RWPE1 (cell line): ENCODE measurements around the gene ADCY10.
A peak's percentile ranks its signal among the peaks of the same experiment; 100 is the strongest.

Experiments
- CTCF ChIA-PET: fragments of 350-600 bp; sonication (Branson Sonifier 250); formaldehyde crosslinking; extraction: SDS; loops from one replicate; lab custom pipeline; 2021; lab: Yijun Ruan, JAX
- POLR2A ChIA-PET: fragments of 400-600 bp; formaldehyde crosslinking; extraction: SDS; loops from one replicate; lab custom pipeline; 2020; ENCODE audit warnings: antibody characterized with exemption; ENCODE audit not compliant: low non-redundant PET; lab: Yijun Ruan, JAX
- DNase-seq: peaks from one replicate; pipeline ENCODE4 v3.0.0; 2012; ENCODE audit warnings: low spot score
- H3K27ac ChIP-seq: fragments of 450-650 bp; 2 replicates; pipeline ENCODE4 v1.5.1; 2017
- TF ChIP-seq, protein P1 (sequence below): fragments of 450-650 bp; conservative IDR thresholded peaks from 2 replicates; pipeline ENCODE4 v1.5.1; 2017; ENCODE audit warnings: low read depth, mild to moderate bottlenecking

The ADCY10 gene

DNA sequence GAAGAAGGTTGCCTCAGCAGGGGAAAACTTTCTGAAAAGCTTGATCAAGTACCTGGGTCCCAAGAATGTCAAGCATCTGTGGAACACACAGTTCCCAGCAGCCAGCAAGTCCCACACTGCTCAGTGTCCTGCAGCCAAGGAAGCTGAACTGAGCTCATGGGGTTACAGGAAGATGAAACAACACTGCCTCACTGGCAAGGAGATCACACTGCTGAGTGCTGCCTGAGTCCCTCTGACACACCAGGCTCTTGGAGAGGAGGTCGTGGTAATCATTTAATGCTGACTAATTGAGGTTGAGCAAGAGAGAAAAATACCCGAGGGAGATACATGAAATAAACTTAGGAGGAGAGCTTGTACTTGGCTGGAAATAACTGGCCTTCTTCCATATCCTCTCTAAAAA is 116.9 kb downstream of the ADCY10 start:
- peak overlapping the region; percentile 97 for H3K27ac ChIP-seq
- DNase-seq = peak; percentile 87
- POLR2A ChIA-PET = no interaction called here
- CTCF ChIA-PET = interaction anchor here (1.2 kb wide), 1 partner anchor 82 kb away, joined by 4 read pairs; no protein-coding TSS in a partner anchor
- TF ChIP-seq, protein P1, sequence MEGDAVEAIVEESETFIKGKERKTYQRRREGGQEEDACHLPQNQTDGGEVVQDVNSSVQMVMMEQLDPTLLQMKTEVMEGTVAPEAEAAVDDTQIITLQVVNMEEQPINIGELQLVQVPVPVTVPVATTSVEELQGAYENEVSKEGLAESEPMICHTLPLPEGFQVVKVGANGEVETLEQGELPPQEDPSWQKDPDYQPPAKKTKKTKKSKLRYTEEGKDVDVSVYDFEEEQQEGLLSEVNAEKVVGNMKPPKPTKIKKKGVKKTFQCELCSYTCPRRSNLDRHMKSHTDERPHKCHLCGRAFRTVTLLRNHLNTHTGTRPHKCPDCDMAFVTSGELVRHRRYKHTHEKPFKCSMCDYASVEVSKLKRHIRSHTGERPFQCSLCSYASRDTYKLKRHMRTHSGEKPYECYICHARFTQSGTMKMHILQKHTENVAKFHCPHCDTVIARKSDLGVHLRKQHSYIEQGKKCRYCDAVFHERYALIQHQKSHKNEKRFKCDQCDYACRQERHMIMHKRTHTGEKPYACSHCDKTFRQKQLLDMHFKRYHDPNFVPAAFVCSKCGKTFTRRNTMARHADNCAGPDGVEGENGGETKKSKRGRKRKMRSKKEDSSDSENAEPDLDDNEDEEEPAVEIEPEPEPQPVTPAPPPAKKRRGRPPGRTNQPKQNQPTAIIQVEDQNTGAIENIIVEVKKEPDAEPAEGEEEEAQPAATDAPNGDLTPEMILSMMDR = no peak; the same call in 1 of the 2 replicates

DNA sequence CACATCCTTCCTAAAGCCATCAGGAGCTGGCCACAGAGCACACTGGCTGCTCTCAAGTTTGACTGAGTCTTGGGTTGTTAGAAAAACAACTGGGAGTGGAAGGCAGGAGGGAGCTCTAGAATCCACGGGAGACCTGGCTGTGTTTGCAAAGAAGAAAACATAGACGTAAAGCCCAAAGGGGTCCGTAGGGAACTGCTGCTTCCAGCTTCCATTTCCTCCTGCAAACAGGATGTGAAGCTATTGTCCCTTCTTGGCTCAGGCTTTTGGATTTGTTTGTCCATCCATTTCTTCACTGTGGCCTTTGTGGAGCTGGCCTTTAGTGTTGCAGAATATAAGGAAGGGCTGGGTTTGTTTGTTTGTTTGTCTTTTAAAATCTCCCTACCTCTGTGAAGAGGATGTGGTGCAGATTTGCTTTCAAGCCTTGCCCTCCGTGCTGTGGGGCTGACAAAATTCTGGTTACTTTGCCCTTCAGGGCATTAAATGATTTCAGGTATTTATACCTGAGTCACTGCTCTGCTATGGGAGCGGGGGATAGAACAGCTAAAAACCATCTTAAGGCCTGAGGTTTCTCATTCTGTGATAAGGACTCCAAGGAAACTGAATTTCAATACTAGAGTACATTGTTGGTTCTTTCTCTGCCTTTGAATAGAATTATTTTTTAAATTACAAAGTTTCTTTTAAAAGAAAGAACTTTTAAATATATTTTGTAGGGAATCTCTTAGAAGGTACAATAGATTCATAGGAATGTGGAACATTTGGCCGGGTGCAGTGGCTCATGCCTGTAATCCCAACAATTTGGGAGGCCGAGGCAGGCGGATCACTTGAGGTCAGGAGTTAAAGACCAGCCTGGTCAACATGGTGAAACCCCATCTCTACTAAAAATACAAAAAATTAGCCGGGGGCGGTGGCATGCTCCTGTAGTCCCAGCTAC is 117.9 kb downstream of the ADCY10 start:
- TF ChIP-seq, protein P1 = no peak
- ChIA-PET CTCF (interaction anchor here (1.2 kb wide), 1 partner anchor 81 kb away, joined by 4 read pairs; no protein-coding TSS in a partner anchor), POLR2A (interaction anchor here (0.6 kb wide), 1 partner anchor 72 kb away, joined by 3 read pairs; no protein-coding TSS in a partner anchor)
- DNase-seq = peak; percentile 54
- H3K27ac ChIP-seq = peak overlapping the region; percentile 97

DNA sequence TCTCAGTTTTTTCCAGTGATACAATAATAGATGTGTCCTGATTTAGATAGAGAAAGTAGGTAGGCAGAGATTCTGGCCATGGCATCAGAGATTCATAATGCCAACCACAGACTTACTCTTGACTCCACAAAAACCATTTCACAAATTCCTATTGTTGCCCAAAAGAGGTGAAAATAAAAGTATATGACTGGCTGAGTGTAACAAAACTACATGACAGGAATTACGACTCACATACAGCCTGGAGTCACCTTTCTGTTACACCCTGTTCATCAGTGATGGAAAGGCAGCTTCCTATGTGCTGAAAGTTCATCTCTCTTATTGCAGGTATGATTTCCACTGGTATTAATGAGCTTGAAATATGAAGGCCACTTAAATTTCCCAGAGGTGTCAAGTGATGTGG is 119.9 kb downstream of the ADCY10 start:
- no peak for DNase-seq
- TF ChIP-seq, protein P1 = no peak
- no peak overlapping the region for H3K27ac ChIP-seq
- ChIA-PET POLR2A (no interaction called here), CTCF (no interaction called here)

DNA sequence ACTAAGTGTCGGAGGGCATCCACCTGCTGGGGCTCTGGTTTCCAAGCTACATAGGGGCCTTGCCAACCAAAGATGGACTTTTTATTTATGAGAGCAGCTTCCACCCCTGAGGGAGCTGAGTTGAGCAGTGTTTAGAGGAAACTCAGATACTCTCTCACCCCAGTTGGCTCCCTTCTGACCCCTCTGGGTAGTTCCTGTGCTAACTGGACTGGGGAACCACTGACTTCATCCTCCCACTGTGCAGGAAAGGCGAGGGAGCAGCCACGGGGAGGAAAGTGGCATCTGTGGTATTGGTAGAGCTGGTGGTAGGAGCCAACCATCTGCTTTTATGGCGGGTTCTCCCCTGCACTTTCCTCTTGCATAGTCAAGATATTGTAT is 121.8 kb downstream of the ADCY10 start:
- peak overlapping the region; percentile 13; the same call in 1 of the 2 replicates for H3K27ac ChIP-seq
- ChIA-PET POLR2A (no interaction called here), CTCF (no interaction called here)
- TF ChIP-seq, protein P1 = no peak
- DNase-seq = no peak

DNA sequence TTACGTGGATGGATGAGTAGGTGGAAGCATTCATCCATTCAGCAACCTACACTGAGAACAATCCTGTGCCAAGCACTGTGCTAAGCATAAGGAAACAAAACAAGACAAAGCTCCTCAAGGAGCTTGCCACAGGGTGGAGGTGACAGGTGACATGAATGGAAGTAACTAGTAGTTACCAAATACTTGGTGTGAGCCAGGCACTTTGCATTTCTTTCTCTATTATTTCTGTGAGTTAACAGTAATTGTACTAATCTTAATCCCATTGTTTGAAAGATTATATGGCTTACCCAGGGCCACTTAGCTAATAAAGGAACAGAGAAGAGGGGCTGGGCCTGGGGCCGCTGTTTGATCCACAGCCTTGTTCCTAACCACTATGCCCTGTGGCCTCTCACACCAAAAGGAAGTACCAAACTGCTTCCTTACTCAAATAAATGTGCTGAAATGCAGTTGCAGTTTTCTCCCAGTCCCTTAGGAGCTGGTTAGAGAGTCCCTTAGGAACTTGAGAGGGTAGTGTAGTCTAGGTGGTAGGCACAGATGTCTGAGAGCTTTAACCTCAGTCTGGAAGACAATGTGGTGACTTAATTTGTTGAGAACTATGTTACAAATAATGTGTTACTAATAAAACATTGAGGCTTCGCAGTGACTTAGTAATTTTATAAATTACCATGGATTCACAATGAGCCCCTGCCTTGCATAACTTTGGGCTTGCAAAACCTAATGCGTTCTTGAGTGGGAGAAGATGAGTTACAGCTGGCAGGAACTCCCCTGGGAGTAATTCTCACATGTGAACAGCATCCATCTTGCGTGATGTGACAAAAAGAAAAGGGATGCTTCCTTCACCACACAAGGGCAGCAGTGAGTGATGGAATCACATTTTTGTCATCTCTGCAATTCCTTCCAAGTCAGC is 122.4 kb downstream of the ADCY10 start:
- ChIA-PET POLR2A (interaction anchor here (0.5 kb wide), 1 partner anchor 38 kb away, joined by 3 read pairs; no protein-coding TSS in a partner anchor), CTCF (interaction anchor here (0.7 to 1.2 kb wide), 2 partner anchors 11 to 30 kb away, joined by 3 read pairs; no protein-coding TSS in a partner anchor)
- TF ChIP-seq, protein P1 = no peak
- H3K27ac ChIP-seq = peak overlapping the region; percentile 88; the same call in 1 of the 2 replicates
- no peak for DNase-seq

DNA sequence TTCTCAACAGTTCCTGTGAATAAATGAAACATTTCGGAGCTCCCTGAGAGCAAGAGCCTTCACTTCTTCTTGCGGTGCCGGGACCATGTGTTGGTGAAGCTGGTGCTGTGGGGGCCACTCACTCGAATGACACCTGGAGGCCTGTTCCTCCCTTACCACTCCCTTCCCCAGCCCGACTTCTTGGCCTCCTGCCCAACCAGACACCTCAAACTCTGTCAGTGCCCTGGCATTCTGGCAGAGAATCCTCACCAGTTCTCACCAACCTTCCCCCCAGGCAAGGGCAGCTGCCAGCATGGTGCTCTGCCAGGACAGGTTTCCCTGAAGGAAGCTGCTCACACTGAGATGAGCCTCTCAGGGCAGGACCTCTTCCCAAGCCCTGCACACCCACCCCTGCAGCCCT is 123.8 kb downstream of the ADCY10 start:
- peak; percentile 87 for DNase-seq
- peak overlapping the region; percentile 88 for H3K27ac ChIP-seq
- TF ChIP-seq, protein P1 = no peak
- POLR2A ChIA-PET = interaction anchor here (0.7 kb wide), 1 partner anchor 146 kb away, joined by 3 read pairs; the partner anchor contains the start of gene DCAF6
- CTCF ChIA-PET = interaction anchor here (1.2 kb wide), 1 partner anchor 12 kb away, joined by 3 read pairs; no protein-coding TSS in a partner anchor
